Measurements from ENCODE around the gene TRAPPC10. TPM values are rescaled to one million over a fixed set of nuclear protein-coding genes. Genes with fewer than 3 reads are reported as not detected.

Gene TRAPPC10
- total and polyA plus RNA-seq, 2 of the 8 experiments (the other 6 are each of a cell fraction or from before 2014, with no cell fraction given): 18.5 to 29.8 TPM

DNA sequence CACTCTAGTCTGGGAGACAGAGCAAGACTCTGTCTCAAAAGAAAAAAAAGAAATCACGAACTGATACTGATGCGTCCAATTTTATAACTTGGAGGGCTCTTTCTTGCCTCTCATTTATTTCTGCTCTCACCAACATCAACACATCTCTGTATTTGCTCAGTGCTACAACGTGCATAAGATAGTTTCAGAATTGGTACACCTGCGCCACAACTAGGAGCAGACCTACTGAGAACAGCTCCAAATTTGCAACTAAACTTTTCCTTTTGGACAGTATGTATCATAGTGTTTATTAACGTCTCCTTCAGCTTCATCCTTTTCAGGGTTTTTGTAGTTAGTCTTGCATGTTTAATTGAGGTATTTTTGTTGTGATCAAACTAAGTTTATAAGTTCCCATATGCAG is 27.7 kb downstream of the TRAPPC10 start (continued):
- TF ChIP-seq GABPA (IDR thresholded peaks at IDR 0.05; ENCODE audit: borderline replicate concordance, insufficient read depth, low read length): no peak
- TF ChIP-seq CHD7 (IDR thresholded peaks at IDR 0.05; ENCODE audit: insufficient replicate concordance, low read length): no peak
- no peak for TF ChIP-seq SUZ12 (IDR thresholded peaks at IDR 0.05; ENCODE audit: low read length)
- no peak for TF ChIP-seq ATF2 (IDR thresholded peaks at IDR 0.05; ENCODE audit: low read length)
- no peak for TF ChIP-seq SIN3A (conservative IDR thresholded peaks at IDR 0.05 in 1 of 2, IDR thresholded peaks at IDR 0.05 in 1 of 2; ENCODE audit: low read depth in 1 of 2, low read length in 2 of 2)
- TF ChIP-seq NRF1 (IDR thresholded peaks at IDR 0.05; ENCODE audit: low read depth, low read length): no peak
- TF ChIP-seq KDM5A (IDR thresholded peaks at IDR 0.05; ENCODE audit: low read length): no peak
